Dermis lymphatic vessel endothelial cell (primary cell): Measurements from ENCODE around the gene GUCA1A. TPM values are rescaled to one million over a fixed set of nuclear protein-coding genes. Genes with fewer than 3 reads are reported as not detected.

Experiments
- total RNA-seq: library from RNA; depleted of rRNA; stranded (reverse); fragments of >200 nt; gene quantifications from 2 replicates; pipeline ENCODE4 v1.2.1, GENCODE V29; 2014

Gene GUCA1A
- not detected in 2 replicates for total RNA-seq

GRCh38 chr6:42173101-42173500 is at the start of gene GUCA1A:
TSS of gene GUCA1A (plus strand) at chr6:42173364. CDS start at chr6:42173614, 250 bp downstream.

GRCh38 chr6:42142118-42142835 is 30.9 kb upstream of the GUCA1A start, which contains the start of gene C6orf132:
TSS of gene C6orf132 (minus strand) at chr6:42142620. CDS start at chr6:42142444, 176 bp downstream.

GRCh38 chr6:42217519-42218367 is 44.6 kb downstream of the GUCA1A start, which contains the start of gene MRPS10:
TSS of gene MRPS10 (minus strand) at chr6:42217861. CDS start at chr6:42217849, 12 bp downstream.

Other genes with a start within 250 kb of the GUCA1A start
- gene CCND3, start 231.6 kb upstream of the GUCA1A start, total RNA-seq, result 30.7 and 39.1 TPM in 2 replicates
- 14.7 and 17.3 TPM in 2 replicates for gene TAF8, start 122.8 kb upstream of the GUCA1A start, total RNA-seq
- under 0.01 TPM in 2 replicates for gene C6orf132, start 30.7 kb upstream of the GUCA1A start, total RNA-seq
- 0.09 and 0.11 TPM in 2 replicates for gene GUCA1B, start 21.6 kb downstream of the GUCA1A start, total RNA-seq
- 34.9 and 43.7 TPM in 2 replicates for gene MRPS10, start 44.5 kb downstream of the GUCA1A start, total RNA-seq